ENCODE measurements around the gene MT1HL1.

DNA sequence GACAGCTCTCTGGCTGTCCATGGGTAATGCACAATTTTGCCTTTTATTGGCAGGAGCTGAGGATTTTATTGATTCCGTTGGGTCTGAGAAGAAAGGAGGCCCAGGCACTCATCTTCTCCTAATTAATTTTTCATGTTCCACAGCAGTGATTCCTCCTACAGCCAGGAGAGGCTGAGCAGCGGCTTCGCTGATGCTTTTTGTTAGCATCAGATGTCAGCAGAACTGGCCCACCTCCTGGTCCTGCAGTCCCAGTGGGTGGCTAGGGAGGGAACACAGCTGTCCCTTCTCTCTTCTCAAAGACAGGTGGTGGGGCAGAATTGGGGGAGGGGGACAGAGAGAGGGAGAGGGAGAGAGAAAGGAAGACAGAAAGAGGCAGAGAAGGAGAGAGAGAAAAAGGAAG is 5.7 kb downstream of the MT1HL1 start:
- TF ChIP-seq EZH2 (IDR thresholded peaks at IDR 0.05; ENCODE audit: insufficient read depth, poor library complexity, severe bottlenecking) (no peak), EZH2phosphoT487 (IDR thresholded peaks at IDR 0.05; ENCODE audit: insufficient read depth, low read depth) (no peak)

Measured in GM23248 (cell line).